Measurements from ENCODE around the gene MYO1C. TPM values are rescaled to one million over a fixed set of nuclear protein-coding genes. Genes with fewer than 3 reads are reported as not detected.

Gene MYO1C
- total and polyA plus RNA-seq, 9 of the 15 experiments (the other 6 are each of a cell fraction or from before 2014, with no cell fraction given), result 0.46 to 32.5 (median 11.6) TPM

GRCh38 chr17:1454541-1454940, 37.9 kb downstream of the MYO1C start:
- no peaks in the 10 kb centered on the region for H3K9me1 ChIP-seq (ENCODE audit: control insufficient read depth, insufficient read depth, low read length)
- DNase-seq (ENCODE audit: extremely low read depth in 1 of 4, low spot score in 3 of 4) (no peak), FAIRE-seq (peak; percentile 48), ATAC-seq (no peak)
- peak overlapping the region; percentile 89 to 98 for H3K9ac ChIP-seq (ENCODE audit: insufficient read depth in 1 of 2, low read depth in 2 of 2, low read length in 2 of 2)
- POLR2A ChIA-PET, result interaction anchor here (1.1 kb wide), 1 partner anchor 62 kb away, joined by 3 read pairs; the partner anchor contains the start of gene INPP5K
- peaks cover 25% of the 10 kb centered on the region; the same call in 2 of the 3 replicates for H3K36me3 ChIP-seq (ENCODE audit: control insufficient read depth, insufficient read depth, low read length)
- no peak overlapping the region for H2AFZ ChIP-seq (ENCODE audit: low read depth, low read length)
- peak overlapping the region; percentile 97 for H3K4me3 ChIP-seq
- no peaks in the 10 kb centered on the region for H3K27me3 ChIP-seq (ENCODE audit: control insufficient read depth in 2 of 2, insufficient read depth in 2 of 2, low read length in 2 of 2)
- WGBS (ENCODE audit: insufficient coverage, low coverage, missing lambda C conversion rate), result 27% methylated on average over 6 of the region's 9 CpGs
- BruUV-seq (replicated peaks), result no TSS peak
- CTCF ChIA-PET (ENCODE audit: low intra/inter-chr PET ratio), result interaction anchor here (1.2 kb wide), 1 partner anchor 90 kb away, joined by 5 read pairs; no protein-coding TSS in a partner anchor
- H3K9me3 ChIP-seq (replicated peaks; ENCODE audit: control insufficient read depth, insufficient read depth, low read depth, low read length), result no peaks in the 10 kb centered on the region
- intact Hi-C loops (cut with micrococcal nuclease) (loop anchor here (2.0 to 10.0 kb wide), 2 partner anchors 60 to 90 kb away; partner anchors contain the start of gene INPP5K), in situ Hi-C loops (cut with MboI) (no loop called here)
- H3K27ac ChIP-seq (ENCODE audit: extremely low read depth, low read depth, low read length), result peak overlapping the region; percentile 12; the same call in 1 of the 3 replicates
- H3K4me1 ChIP-seq (replicated peaks in 1 of 2; ENCODE audit: control insufficient read depth in 2 of 2, insufficient read depth in 2 of 2, low read length in 2 of 2), result peaks cover 13 to 20% of the 10 kb centered on the region in 2 experiments
- peak overlapping the region; percentile 89 for H3K4me2 ChIP-seq (ENCODE audit: insufficient read depth, low read length)
- peaks cover 17% of the 10 kb centered on the region for H4K20me1 ChIP-seq (replicated peaks; ENCODE audit: control insufficient read depth, insufficient read depth, low read length)
- H3K79me2 ChIP-seq (ENCODE audit: control insufficient read depth, insufficient read depth, low read length), result peaks cover 63% of the 10 kb centered on the region
- no peak for TF ChIP-seq CXXC5 (CRISPR knock-in tag; IDR thresholded peaks at IDR 0.05)
- TF ChIP-seq IRF9 (tag; IDR thresholded peaks at IDR 0.05), result no peak
- no peak for TF ChIP-seq ARID4B (CRISPR knock-in tag; IDR thresholded peaks at IDR 0.05)
- no peak for TF ChIP-seq L3MBTL2 (IDR thresholded peaks at IDR 0.05)
- no peak for TF ChIP-seq PML (IDR thresholded peaks at IDR 0.05; ENCODE audit: low read length)
- no peak for TF ChIP-seq SPI1 (IDR thresholded peaks at IDR 0.05; ENCODE audit: borderline replicate concordance, low read depth, low read length)
- no peak for TF ChIP-seq EP400 (IDR thresholded peaks at IDR 0.05)
- TF ChIP-seq TRIM28 (IDR thresholded peaks at IDR 0.05), result no peak
